ENCODE measurements around the gene KRT9. TPM values are rescaled to one million over a fixed set of nuclear protein-coding genes. Genes with fewer than 3 reads are reported as not detected.

The KRT9 gene
- total RNA-seq, 1 experiment from 2014 or later = 0.15 TPM

- H3K4me3 ChIP-seq (replicated peaks in 1 of 2; ENCODE audit: low read depth in 1 of 2, low read length in 2 of 2) = no peak overlapping the region
- DNase-seq (ENCODE audit: low read depth, low spot score) (no peak), ATAC-seq (no peak)
- H3K4me2 ChIP-seq (ENCODE audit: low read length) = peak overlapping the region; percentile 80
- no peaks in the 10 kb centered on the region for H3K27me3 ChIP-seq (ENCODE audit: insufficient read depth, low read length)
- peaks cover 0 to 8% of the 10 kb centered on the region in 2 experiments; a peak in 1 of 4 replicates for H3K9me3 ChIP-seq (ENCODE audit: control insufficient read depth in 1 of 2, insufficient read depth in 1 of 2, low read depth in 1 of 2, low read length in 2 of 2)
- no peaks in the 10 kb centered on the region for H3K79me2 ChIP-seq (ENCODE audit: insufficient read depth, low read length)
- H3K4me1 ChIP-seq (ENCODE audit: control insufficient read depth in 1 of 2, insufficient read depth in 2 of 2, low read length in 2 of 2) = peaks cover 34 to 73% of the 10 kb centered on the region in 2 experiments
- no peak overlapping the region for H2AFZ ChIP-seq (ENCODE audit: low read depth, low read length, poor library complexity, severe bottlenecking)
- peak overlapping the region; percentile 68; the same call in 1 of the 2 replicates for H3K9ac ChIP-seq (ENCODE audit: low read length)
- BruUV-seq (replicated peaks) = no TSS peak
- no peaks in the 10 kb centered on the region for H4K20me1 ChIP-seq (ENCODE audit: insufficient read depth)
- peak overlapping the region; percentile 91; the same call in 1 of the 2 replicates for H3K27ac ChIP-seq (ENCODE audit: low read depth, low read length)
- no peaks in the 10 kb centered on the region for H3K36me3 ChIP-seq (ENCODE audit: control insufficient read depth in 1 of 2, insufficient read depth in 2 of 2, low read length in 2 of 2)
- TF ChIP-seq CEBPB (IDR thresholded peaks at IDR 0.05; ENCODE audit: low read depth) (no peak), ZFX (IDR thresholded peaks at IDR 0.05) (no peak), REST (IDR thresholded peaks at IDR 0.05; ENCODE audit: low read depth) (no peak), CBX3 (IDR thresholded peaks at IDR 0.05; ENCODE audit: low read depth) (no peak), ELF1 (IDR thresholded peaks at IDR 0.05; ENCODE audit: borderline replicate concordance, low read depth) (no peak), POLR2A (IDR thresholded peaks at IDR 0.05; ENCODE audit: borderline replicate concordance, extremely low read depth, insufficient read depth, insufficient read length) (no peak), ATF3 (IDR thresholded peaks at IDR 0.05) (no peak), EZH2 (IDR thresholded peaks at IDR 0.05) (no peak), FOSL1 (IDR thresholded peaks at IDR 0.05; ENCODE audit: low read depth) (no peak), MAX (IDR thresholded peaks at IDR 0.05) (no peak), ZNF274 (IDR thresholded peaks at IDR 0.05; ENCODE audit: low read depth, low read length) (no peak), SRF (IDR thresholded peaks at IDR 0.05; ENCODE audit: low read depth) (no peak), SIN3A (IDR thresholded peaks at IDR 0.05; ENCODE audit: low read depth) (no peak)
- ChIA-PET CTCF (interaction anchor here (0.6 to 7.3 kb wide), 52 partner anchors 9 to 1549 kb away, joined by 3 to 203 read pairs (median 6); partner anchors contain the start of genes EIF1, KRT15, KRT19 and KRT36), RAD21 (ENCODE audit: low non-redundant PET in 1 of 2, low total read pairs in 2 of 2, uncharacterized antibody in 2 of 2, unreplicated experiment in 2 of 2) (interaction anchor here (0.6 to 3.7 kb wide), 30 partner anchors 13 to 746 kb away, joined by 3 to 26 read pairs (median 5); partner anchors contain the start of gene KRT19 (in 2 of the 2)), POLR2A (interaction anchor here (0.6 to 5.5 kb wide), 12 partner anchors 10 to 1380 kb away, joined by 3 to 148 read pairs (median 4); partner anchors contain the start of genes EIF1, KRT15 and KRT19)
- H3K9me2 ChIP-seq (ENCODE audit: insufficient read depth) = no peaks in the 10 kb centered on the region
- intact Hi-C loops (cut with micrococcal nuclease) = loop anchor here (1.0 to 10.0 kb wide), 9 partner anchors 53 to 935 kb away; no protein-coding TSS in a partner anchor
Observed at GRCh38 chr17:41549596-41550039, 22.2 kb downstream of the KRT9 start.
